GM12878 (cell line): Measurements from ENCODE around the gene PLEKHA6. TPM values are rescaled to one million over a fixed set of nuclear protein-coding genes. Genes with fewer than 3 reads are reported as not detected.

ENCODE experiments used
- ATAC-seq: fragments of 200-7000 bp; cut with Tn5 transposase; 3 replicates; pipeline ENCODE4 v1.9.1; 2020; ENCODE audit warnings: mild to moderate bottlenecking, moderate library complexity
- BruUV-seq: library from RNA; stranded (reverse); fragments of 400-500 nt; replicated peaks from 2 replicates; lab custom pipeline; 2021; lab: Mats Ljungman, UMichigan
- CTCF ChIA-PET: fragments of 300-600 bp; sonication (Branson Sonifier 250); formaldehyde crosslinking; extraction: SDS; loops from one replicate; lab custom pipeline; 2021; ENCODE audit warnings: inconsistent platforms; lab: Yijun Ruan, JAX
- POLR2A ChIA-PET: fragments of 350-600 bp; formaldehyde crosslinking; extraction: SDS; loops from one replicate; lab custom pipeline; 2021; ENCODE audit warnings: inconsistent platforms; lab: Charles Lee
- RAD21 ChIA-PET: fragments of 300-600 bp; sonication (Branson Sonifier 250); formaldehyde crosslinking; loops from one replicate; lab custom pipeline; 2023; ENCODE audit warnings: antibody characterized with exemption; ENCODE audit not compliant: unreplicated experiment; lab: Charles Lee
- SMC1A ChIA-PET: fragments of 300-600 bp; sonication (Branson Sonifier 250); formaldehyde crosslinking; loops from one replicate; lab custom pipeline; 2023; ENCODE audit not compliant: unreplicated experiment, uncharacterized antibody; lab: Charles Lee
- DNase-seq: peaks from one replicate; pipeline ENCODE4 v3.0.0-alpha.2; 2011; ENCODE audit warnings: low read depth, low spot score
- FAIRE-seq: peaks from 3 replicates; lab custom pipeline; 2011; peaks lifted over from hg19 to GRCh38; lab: Jason Lieb, UNC
- H2AFZ ChIP-seq: 2 replicates; pipeline ENCODE4 v1.6.0; 2011; ENCODE audit warnings: low read depth, low read length, control low read depth; ENCODE audit not compliant: control insufficient read depth
- H3K27ac ChIP-seq: 2 replicates; pipeline ENCODE4 v1.5.1; 2011; ENCODE audit warnings: control low read depth; ENCODE audit not compliant: control insufficient read depth, insufficient read depth
- H3K27me3 ChIP-seq, 2 experiments: replicated peaks in 1 of 2; 2 replicates each; pipeline versions ENCODE4 v1.6.0 to v1.6.1; 2011; ENCODE audit warnings: low read length in 1 of 2; ENCODE audit not compliant: control insufficient read depth in 2 of 2, insufficient read depth in 2 of 2
- H3K36me3 ChIP-seq, 2 experiments: 2 replicates each; pipeline ENCODE4 v1.5.1; 2011; ENCODE audit warnings: low read length in 1 of 2; ENCODE audit not compliant: control insufficient read depth in 2 of 2, insufficient read depth in 2 of 2
- H3K4me1 ChIP-seq: 2 replicates; pipeline ENCODE4 v1.6.1; 2011; ENCODE audit warnings: mild to moderate bottlenecking, low read length, moderate library complexity, mixed read lengths; ENCODE audit not compliant: control insufficient read depth, insufficient read depth
- H3K4me2 ChIP-seq: 2 replicates; pipeline ENCODE4 v1.6.0; 2011; ENCODE audit warnings: control low read depth; ENCODE audit not compliant: control insufficient read depth, insufficient read depth
- H3K4me3 ChIP-seq: fragments of 200-600 bp; sonication (generic); 2 replicates; pipeline ENCODE4 v1.5.1; 2016
- H3K79me2 ChIP-seq: 2 replicates; pipeline ENCODE4 v1.6.0; 2011; ENCODE audit warnings: low read length; ENCODE audit not compliant: control insufficient read depth, insufficient read depth
- H3K9ac ChIP-seq: 2 replicates; pipeline ENCODE4 v1.8.0; 2011; ENCODE audit warnings: low read length, control low read depth, mixed read lengths; ENCODE audit not compliant: control insufficient read depth, insufficient read depth
- H3K9me3 ChIP-seq: replicated peaks from 3 replicates; pipeline ENCODE4 v1.5.1; 2011; ENCODE audit warnings: mild to moderate bottlenecking, low read length; ENCODE audit not compliant: control insufficient read depth, insufficient read depth
- H4K20me1 ChIP-seq: 2 replicates; pipeline ENCODE4 v1.6.0; 2011; ENCODE audit not compliant: control insufficient read depth, insufficient read depth
- CHD4 ChIP-seq: fragments of 200-600 bp; sonication (generic); IDR thresholded peaks from 2 replicates; pipeline ENCODE4 v1.6.1; 2016; ENCODE audit warnings: mild to moderate bottlenecking
- DPF2 ChIP-seq: fragments of 450-650 bp; IDR thresholded peaks from 2 replicates; pipeline ENCODE4 v1.6.1; 2017; ENCODE audit warnings: mild to moderate bottlenecking
- MTA2 ChIP-seq: fragments of 450-650 bp; IDR thresholded peaks from 2 replicates; pipeline ENCODE4 v1.6.1; 2016; ENCODE audit warnings: low read depth, mild to moderate bottlenecking, moderate library complexity
- MXI1 ChIP-seq: fragments of 150-350 bp; IDR thresholded peaks from 2 replicates; pipeline ENCODE4 v1.6.1; 2011; ENCODE audit warnings: low read depth, mild to moderate bottlenecking, inconsistent platforms, low read length, improper control_type of control experiment
- RB1 ChIP-seq: fragments of 450-650 bp; formaldehyde crosslinking; IDR thresholded peaks from 2 replicates; pipeline ENCODE4 v1.6.1; 2017; ENCODE audit warnings: mild to moderate bottlenecking, borderline replicate concordance
- USF1 ChIP-seq: IDR thresholded peaks from 2 replicates; pipeline ENCODE4 v1.6.1; 2011; ENCODE audit warnings: borderline replicate concordance, low read depth, mild to moderate bottlenecking, moderate library complexity, mixed read lengths, low read length; ENCODE audit not compliant: insufficient read depth; ENCODE audit errors: extremely low read length
- ZNF592 ChIP-seq: fragments of 450-650 bp; IDR thresholded peaks from 2 replicates; pipeline ENCODE4 v1.6.1; 2017; ENCODE audit warnings: mild to moderate bottlenecking, moderate library complexity
- WGBS: methylation state at CpG from one replicate; pipeline ENCODE4 v1.1.6; 2016; ENCODE audit warnings: low lambda C conversion rate; ENCODE audit not compliant: insufficient replicate concordance, insufficient coverage; ENCODE audit errors: missing lambda C conversion rate; 5-methylcytosine and 5-hydroxymethylcytosine counted together
- in situ Hi-C: fragments of 300-500 bp; cut with MboI; formaldehyde crosslinking; loops from 9 replicates; pipeline ENCODE4 v1.14.3; 2018; ENCODE audit warnings: mixed read lengths
- intact Hi-C: fragments of 100-400 bp; cut with micrococcal nuclease; formaldehyde crosslinking; loops from one replicate; pipeline ENCODE4 v1.14.2; 2022; ENCODE audit not compliant: unreplicated experiment
- polyA plus RNA-seq, 11 experiments: library from polyadenylated mRNA; depleted of rRNA in 4 of 11; unstranded in 6 of 11; stranded (reverse) in 5 of 11; fragments of >200 nt; fragmentation: Nextera tagmentation in 4 of 11; fragmentation: Illumina TruSeq in 1 of 11; extraction: Ambion mirVana in 4 of 11; extraction: Trizol in 1 of 11; gene quantifications; 1 replicate in 1 of 11; 2 replicates in 10 of 11; pipeline versions ENCODE4 v1.2.1 to v1.2.3, GENCODE V29; 2011 to 2016; ENCODE audit warnings: inconsistent platforms in 2 of 11, missing spikeins in 2 of 11, low read depth in 1 of 11
- total RNA-seq, 4 experiments: library from RNA; depleted of rRNA in 3 of 4; stranded (reverse); fragments of >200 nt in 3 of 4; fragmentation: Illumina TruSeq in 1 of 4; extraction: Trizol in 1 of 4; gene quantifications; 2 replicates each; pipeline versions ENCODE4 v1.2.1 to v1.2.3, GENCODE V29; 2013 to 2021
- TF ChIP-seq, protein P1 (sequence below): IDR thresholded peaks from 2 replicates; pipeline ENCODE4 v1.6.1; 2012; ENCODE audit warnings: mild to moderate bottlenecking, low read depth, low read length
- TF ChIP-seq, protein P2 (sequence below): fragments of 450-650 bp; IDR thresholded peaks from 2 replicates; pipeline ENCODE4 v1.6.1; 2016; ENCODE audit warnings: mild to moderate bottlenecking, moderate library complexity, borderline replicate concordance

The PLEKHA6 gene
- total and polyA plus RNA-seq, 10 of the 15 experiments (the other 5 are each of a cell fraction or from before 2014, with no cell fraction given), result 0.04 to 0.81 (median 0.19) TPM; not detected in 4

GRCh38 chr1:204400882-204401510 is 41.3 kb upstream of the PLEKHA6 start:
- no peaks in the 10 kb centered on the region for H3K4me1 ChIP-seq
- H3K27ac ChIP-seq, result no peak overlapping the region
- ChIA-PET POLR2A (interaction anchor here (1.0 kb wide), 1 partner anchor 94 kb away, joined by 4 read pairs; the partner anchor contains the start of gene PIK3C2B), RAD21 (interaction anchor here (7.2 to 10.1 kb wide), 2 partner anchors 23 to 38 kb away, joined by 70 to 133 read pairs; no protein-coding TSS in a partner anchor), SMC1A (interaction anchor here (0.7 to 2.2 kb wide), 7 partner anchors 9 to 30 kb away, joined by 3 to 11 read pairs (median 3); no protein-coding TSS in a partner anchor), CTCF (interaction anchor here (0.6 to 11.2 kb wide), 9 partner anchors 9 to 238 kb away, joined by 3 to 297 read pairs (median 4); partner anchors contain the start of gene PLEKHA6)
- H3K79me2 ChIP-seq, result peaks cover 29% of the 10 kb centered on the region
- FAIRE-seq, result no peak
- no peak overlapping the region for H3K4me3 ChIP-seq
- H3K27me3 ChIP-seq, result no peaks in the 10 kb centered on the region
- H3K36me3 ChIP-seq, result peaks cover 11 to 26% of the 10 kb centered on the region in 2 experiments
- WGBS, result 87% methylated on average over 6 of the region's 6 CpGs
- no peak for ATAC-seq
- intact Hi-C loops (no loop called here), in situ Hi-C loops (no loop called here)
- H2AFZ ChIP-seq, result no peak overlapping the region
- no peak overlapping the region for H3K9ac ChIP-seq
- H3K9me3 ChIP-seq, result no peaks in the 10 kb centered on the region
- no peaks in the 10 kb centered on the region for H4K20me1 ChIP-seq
- no TSS peak for BruUV-seq
- H3K4me2 ChIP-seq, result no peak overlapping the region
- DNase-seq, result no peak
- TF ChIP-seq MTA2 (no peak), RB1 (no peak), CHD4 (no peak), ZNF592 (no peak), MXI1 (no peak), DPF2 (no peak), USF1 (no peak)
- TF ChIP-seq, protein P1, sequence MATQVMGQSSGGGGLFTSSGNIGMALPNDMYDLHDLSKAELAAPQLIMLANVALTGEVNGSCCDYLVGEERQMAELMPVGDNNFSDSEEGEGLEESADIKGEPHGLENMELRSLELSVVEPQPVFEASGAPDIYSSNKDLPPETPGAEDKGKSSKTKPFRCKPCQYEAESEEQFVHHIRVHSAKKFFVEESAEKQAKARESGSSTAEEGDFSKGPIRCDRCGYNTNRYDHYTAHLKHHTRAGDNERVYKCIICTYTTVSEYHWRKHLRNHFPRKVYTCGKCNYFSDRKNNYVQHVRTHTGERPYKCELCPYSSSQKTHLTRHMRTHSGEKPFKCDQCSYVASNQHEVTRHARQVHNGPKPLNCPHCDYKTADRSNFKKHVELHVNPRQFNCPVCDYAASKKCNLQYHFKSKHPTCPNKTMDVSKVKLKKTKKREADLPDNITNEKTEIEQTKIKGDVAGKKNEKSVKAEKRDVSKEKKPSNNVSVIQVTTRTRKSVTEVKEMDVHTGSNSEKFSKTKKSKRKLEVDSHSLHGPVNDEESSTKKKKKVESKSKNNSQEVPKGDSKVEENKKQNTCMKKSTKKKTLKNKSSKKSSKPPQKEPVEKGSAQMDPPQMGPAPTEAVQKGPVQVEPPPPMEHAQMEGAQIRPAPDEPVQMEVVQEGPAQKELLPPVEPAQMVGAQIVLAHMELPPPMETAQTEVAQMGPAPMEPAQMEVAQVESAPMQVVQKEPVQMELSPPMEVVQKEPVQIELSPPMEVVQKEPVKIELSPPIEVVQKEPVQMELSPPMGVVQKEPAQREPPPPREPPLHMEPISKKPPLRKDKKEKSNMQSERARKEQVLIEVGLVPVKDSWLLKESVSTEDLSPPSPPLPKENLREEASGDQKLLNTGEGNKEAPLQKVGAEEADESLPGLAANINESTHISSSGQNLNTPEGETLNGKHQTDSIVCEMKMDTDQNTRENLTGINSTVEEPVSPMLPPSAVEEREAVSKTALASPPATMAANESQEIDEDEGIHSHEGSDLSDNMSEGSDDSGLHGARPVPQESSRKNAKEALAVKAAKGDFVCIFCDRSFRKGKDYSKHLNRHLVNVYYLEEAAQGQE, result no peak
- TF ChIP-seq, protein P2, sequence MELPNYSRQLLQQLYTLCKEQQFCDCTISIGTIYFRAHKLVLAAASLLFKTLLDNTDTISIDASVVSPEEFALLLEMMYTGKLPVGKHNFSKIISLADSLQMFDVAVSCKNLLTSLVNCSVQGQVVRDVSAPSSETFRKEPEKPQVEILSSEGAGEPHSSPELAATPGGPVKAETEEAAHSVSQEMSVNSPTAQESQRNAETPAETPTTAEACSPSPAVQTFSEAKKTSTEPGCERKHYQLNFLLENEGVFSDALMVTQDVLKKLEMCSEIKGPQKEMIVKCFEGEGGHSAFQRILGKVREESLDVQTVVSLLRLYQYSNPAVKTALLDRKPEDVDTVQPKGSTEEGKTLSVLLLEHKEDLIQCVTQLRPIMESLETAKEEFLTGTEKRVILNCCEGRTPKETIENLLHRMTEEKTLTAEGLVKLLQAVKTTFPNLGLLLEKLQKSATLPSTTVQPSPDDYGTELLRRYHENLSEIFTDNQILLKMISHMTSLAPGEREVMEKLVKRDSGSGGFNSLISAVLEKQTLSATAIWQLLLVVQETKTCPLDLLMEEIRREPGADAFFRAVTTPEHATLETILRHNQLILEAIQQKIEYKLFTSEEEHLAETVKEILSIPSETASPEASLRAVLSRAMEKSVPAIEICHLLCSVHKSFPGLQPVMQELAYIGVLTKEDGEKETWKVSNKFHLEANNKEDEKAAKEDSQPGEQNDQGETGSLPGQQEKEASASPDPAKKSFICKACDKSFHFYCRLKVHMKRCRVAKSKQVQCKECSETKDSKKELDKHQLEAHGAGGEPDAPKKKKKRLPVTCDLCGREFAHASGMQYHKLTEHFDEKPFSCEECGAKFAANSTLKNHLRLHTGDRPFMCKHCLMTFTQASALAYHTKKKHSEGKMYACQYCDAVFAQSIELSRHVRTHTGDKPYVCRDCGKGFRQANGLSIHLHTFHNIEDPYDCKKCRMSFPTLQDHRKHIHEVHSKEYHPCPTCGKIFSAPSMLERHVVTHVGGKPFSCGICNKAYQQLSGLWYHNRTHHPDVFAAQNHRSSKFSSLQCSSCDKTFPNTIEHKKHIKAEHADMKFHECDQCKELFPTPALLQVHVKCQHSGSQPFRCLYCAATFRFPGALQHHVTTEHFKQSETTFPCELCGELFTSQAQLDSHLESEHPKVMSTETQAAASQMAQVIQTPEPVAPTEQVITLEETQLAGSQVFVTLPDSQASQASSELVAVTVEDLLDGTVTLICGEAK, result no peak
